GM12878 (cell line): Measurements from ENCODE around the gene SACM1L. TPM values are rescaled to one million over a fixed set of nuclear protein-coding genes. Genes with fewer than 3 reads are reported as not detected.

ENCODE experiments used
- ATAC-seq: fragments of 200-7000 bp; cut with Tn5 transposase; 3 replicates; pipeline ENCODE4 v1.9.1; 2020; ENCODE audit warnings: mild to moderate bottlenecking, moderate library complexity
- BruUV-seq: library from RNA; stranded (reverse); fragments of 400-500 nt; replicated peaks from 2 replicates; lab custom pipeline; 2021; lab: Mats Ljungman, UMichigan
- CTCF ChIA-PET: fragments of 300-600 bp; sonication (Branson Sonifier 250); formaldehyde crosslinking; extraction: SDS; loops from one replicate; lab custom pipeline; 2021; ENCODE audit warnings: inconsistent platforms; lab: Yijun Ruan, JAX
- POLR2A ChIA-PET: fragments of 350-600 bp; formaldehyde crosslinking; extraction: SDS; loops from one replicate; lab custom pipeline; 2021; ENCODE audit warnings: inconsistent platforms; lab: Charles Lee
- RAD21 ChIA-PET: fragments of 300-600 bp; sonication (Branson Sonifier 250); formaldehyde crosslinking; loops from one replicate; lab custom pipeline; 2023; ENCODE audit warnings: antibody characterized with exemption; ENCODE audit not compliant: unreplicated experiment; lab: Charles Lee
- SMC1A ChIA-PET: fragments of 300-600 bp; sonication (Branson Sonifier 250); formaldehyde crosslinking; loops from one replicate; lab custom pipeline; 2023; ENCODE audit not compliant: unreplicated experiment, uncharacterized antibody; lab: Charles Lee
- DNase-seq: peaks from one replicate; pipeline ENCODE4 v3.0.0-alpha.2; 2011; ENCODE audit warnings: low read depth, low spot score
- FAIRE-seq: peaks from 3 replicates; lab custom pipeline; 2011; peaks lifted over from hg19 to GRCh38; lab: Jason Lieb, UNC
- H2AFZ ChIP-seq: 2 replicates; pipeline ENCODE4 v1.6.0; 2011; ENCODE audit warnings: low read depth, low read length, control low read depth; ENCODE audit not compliant: control insufficient read depth
- H3K27ac ChIP-seq: 2 replicates; pipeline ENCODE4 v1.5.1; 2011; ENCODE audit warnings: control low read depth; ENCODE audit not compliant: control insufficient read depth, insufficient read depth
- H3K27me3 ChIP-seq, 2 experiments: replicated peaks in 1 of 2; 2 replicates each; pipeline versions ENCODE4 v1.6.0 to v1.6.1; 2011; ENCODE audit warnings: low read length in 1 of 2; ENCODE audit not compliant: control insufficient read depth in 2 of 2, insufficient read depth in 2 of 2
- H3K36me3 ChIP-seq, 2 experiments: 2 replicates each; pipeline ENCODE4 v1.5.1; 2011; ENCODE audit warnings: low read length in 1 of 2; ENCODE audit not compliant: control insufficient read depth in 2 of 2, insufficient read depth in 2 of 2
- H3K4me1 ChIP-seq: 2 replicates; pipeline ENCODE4 v1.6.1; 2011; ENCODE audit warnings: mild to moderate bottlenecking, low read length, moderate library complexity, mixed read lengths; ENCODE audit not compliant: control insufficient read depth, insufficient read depth
- H3K4me2 ChIP-seq: 2 replicates; pipeline ENCODE4 v1.6.0; 2011; ENCODE audit warnings: control low read depth; ENCODE audit not compliant: control insufficient read depth, insufficient read depth
- H3K4me3 ChIP-seq: fragments of 200-600 bp; sonication (generic); 2 replicates; pipeline ENCODE4 v1.5.1; 2016
- H3K79me2 ChIP-seq: 2 replicates; pipeline ENCODE4 v1.6.0; 2011; ENCODE audit warnings: low read length; ENCODE audit not compliant: control insufficient read depth, insufficient read depth
- H3K9ac ChIP-seq: 2 replicates; pipeline ENCODE4 v1.8.0; 2011; ENCODE audit warnings: low read length, control low read depth, mixed read lengths; ENCODE audit not compliant: control insufficient read depth, insufficient read depth
- H3K9me3 ChIP-seq: replicated peaks from 3 replicates; pipeline ENCODE4 v1.5.1; 2011; ENCODE audit warnings: mild to moderate bottlenecking, low read length; ENCODE audit not compliant: control insufficient read depth, insufficient read depth
- H4K20me1 ChIP-seq: 2 replicates; pipeline ENCODE4 v1.6.0; 2011; ENCODE audit not compliant: control insufficient read depth, insufficient read depth
- ATF7 ChIP-seq: fragments of 450-650 bp; IDR thresholded peaks from 2 replicates; pipeline ENCODE4 v1.6.1; 2016; ENCODE audit warnings: low read depth, mild to moderate bottlenecking
- CBX5 ChIP-seq: sonication (generic); IDR thresholded peaks from 2 replicates; pipeline ENCODE4 v1.6.1; 2016; ENCODE audit warnings: low read depth, moderate library complexity, mild to moderate bottlenecking, inconsistent platforms
- EZH2 ChIP-seq: IDR thresholded peaks from 2 replicates; pipeline ENCODE4 v1.6.1; 2012; ENCODE audit warnings: low read depth, mild to moderate bottlenecking, control low read depth, inconsistent platforms, low read length, borderline replicate concordance; ENCODE audit not compliant: control insufficient read depth
- HDAC2 ChIP-seq: fragments of 200-600 bp; sonication (generic); IDR thresholded peaks from 2 replicates; pipeline ENCODE4 v1.6.1; 2017
- LARP7 ChIP-seq: fragments of 450-650 bp; IDR thresholded peaks from 2 replicates; pipeline ENCODE4 v1.6.1; 2017; ENCODE audit warnings: mild to moderate bottlenecking
- PML ChIP-seq: IDR thresholded peaks from 2 replicates; pipeline ENCODE4 v1.6.1; 2012; ENCODE audit warnings: low read length, inconsistent platforms
- POLR2AphosphoS2 ChIP-seq: IDR thresholded peaks from 2 replicates; pipeline ENCODE4 v1.6.1; 2011; ENCODE audit warnings: low read depth, mild to moderate bottlenecking, low read length, improper control_type of control experiment, moderate library complexity
- RAD21 ChIP-seq: IDR thresholded peaks from 2 replicates; pipeline ENCODE4 v1.6.1; 2011; ENCODE audit warnings: mild to moderate bottlenecking, low read depth, low read length, moderate library complexity; ENCODE audit not compliant: insufficient read depth
- RUNX3 ChIP-seq: IDR thresholded peaks from 2 replicates; pipeline ENCODE4 v1.6.1; 2012; ENCODE audit warnings: low read length, inconsistent platforms
- SMARCA5 ChIP-seq: fragments of 450-650 bp; IDR thresholded peaks from 2 replicates; pipeline ENCODE4 v1.6.1; 2017; ENCODE audit warnings: mild to moderate bottlenecking
- SMC3 ChIP-seq: IDR thresholded peaks from 2 replicates; pipeline ENCODE4 v1.6.1; 2011; ENCODE audit warnings: low read length, improper control_type of control experiment, borderline replicate concordance
- WGBS: methylation state at CpG from one replicate; pipeline ENCODE4 v1.1.6; 2016; ENCODE audit warnings: low lambda C conversion rate; ENCODE audit not compliant: insufficient replicate concordance, insufficient coverage; ENCODE audit errors: missing lambda C conversion rate; 5-methylcytosine and 5-hydroxymethylcytosine counted together
- in situ Hi-C: fragments of 300-500 bp; cut with MboI; formaldehyde crosslinking; loops from 9 replicates; pipeline ENCODE4 v1.14.3; 2018; ENCODE audit warnings: mixed read lengths
- intact Hi-C: fragments of 100-400 bp; cut with micrococcal nuclease; formaldehyde crosslinking; loops from one replicate; pipeline ENCODE4 v1.14.2; 2022; ENCODE audit not compliant: unreplicated experiment
- polyA plus RNA-seq, 11 experiments: library from polyadenylated mRNA; depleted of rRNA in 4 of 11; unstranded in 6 of 11; stranded (reverse) in 5 of 11; fragments of >200 nt; fragmentation: Nextera tagmentation in 4 of 11; fragmentation: Illumina TruSeq in 1 of 11; extraction: Ambion mirVana in 4 of 11; extraction: Trizol in 1 of 11; gene quantifications; 1 replicate in 1 of 11; 2 replicates in 10 of 11; pipeline versions ENCODE4 v1.2.1 to v1.2.3, GENCODE V29; 2011 to 2016; ENCODE audit warnings: inconsistent platforms in 2 of 11, missing spikeins in 2 of 11, low read depth in 1 of 11
- total RNA-seq, 4 experiments: library from RNA; depleted of rRNA in 3 of 4; stranded (reverse); fragments of >200 nt in 3 of 4; fragmentation: Illumina TruSeq in 1 of 4; extraction: Trizol in 1 of 4; gene quantifications; 2 replicates each; pipeline versions ENCODE4 v1.2.1 to v1.2.3, GENCODE V29; 2013 to 2021
- TF ChIP-seq, protein P1 (sequence below): fragments of 450-650 bp; formaldehyde crosslinking; IDR thresholded peaks from 2 replicates; pipeline ENCODE4 v1.4.0; 2020; ENCODE audit warnings: mild to moderate bottlenecking, moderate library complexity
- TF ChIP-seq, protein P2 (sequence below): fragments of 450-650 bp; IDR thresholded peaks from 2 replicates; pipeline ENCODE4 v1.6.1; 2016; ENCODE audit warnings: mild to moderate bottlenecking, moderate library complexity, borderline replicate concordance
- TF ChIP-seq, protein P3 (sequence below): IDR thresholded peaks from 2 replicates; pipeline ENCODE4 v1.6.1; 2011; ENCODE audit warnings: low read depth, mild to moderate bottlenecking, low read length, moderate library complexity, borderline replicate concordance; ENCODE audit errors: extremely low read depth

SACM1L gene
- total and polyA plus RNA-seq, 10 of the 15 experiments (the other 5 are each of a cell fraction or from before 2014, with no cell fraction given), result 16.5 to 48.3 (median 28.9) TPM

DNA sequence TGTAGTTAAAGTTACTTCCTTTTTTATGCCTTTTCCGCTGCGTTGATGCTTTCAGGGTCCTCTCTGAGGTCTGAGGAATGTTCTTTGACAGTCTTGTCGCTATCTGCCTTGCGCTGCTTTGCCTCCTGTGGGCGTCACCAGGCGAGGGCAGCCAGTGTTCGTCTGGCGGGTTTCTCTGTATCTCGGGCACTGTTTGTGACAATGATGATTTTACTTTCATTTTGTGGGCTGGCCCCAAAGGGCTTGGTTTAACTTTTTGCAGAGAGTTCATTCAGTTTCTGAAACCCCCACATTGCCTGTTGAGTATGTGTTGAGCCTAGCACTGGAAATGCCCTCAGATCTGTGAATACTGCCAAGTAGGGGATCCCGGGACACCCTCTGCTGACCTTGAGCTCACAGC is 24.6 kb upstream of the SACM1L start (continued):
- TF ChIP-seq, protein P1, sequence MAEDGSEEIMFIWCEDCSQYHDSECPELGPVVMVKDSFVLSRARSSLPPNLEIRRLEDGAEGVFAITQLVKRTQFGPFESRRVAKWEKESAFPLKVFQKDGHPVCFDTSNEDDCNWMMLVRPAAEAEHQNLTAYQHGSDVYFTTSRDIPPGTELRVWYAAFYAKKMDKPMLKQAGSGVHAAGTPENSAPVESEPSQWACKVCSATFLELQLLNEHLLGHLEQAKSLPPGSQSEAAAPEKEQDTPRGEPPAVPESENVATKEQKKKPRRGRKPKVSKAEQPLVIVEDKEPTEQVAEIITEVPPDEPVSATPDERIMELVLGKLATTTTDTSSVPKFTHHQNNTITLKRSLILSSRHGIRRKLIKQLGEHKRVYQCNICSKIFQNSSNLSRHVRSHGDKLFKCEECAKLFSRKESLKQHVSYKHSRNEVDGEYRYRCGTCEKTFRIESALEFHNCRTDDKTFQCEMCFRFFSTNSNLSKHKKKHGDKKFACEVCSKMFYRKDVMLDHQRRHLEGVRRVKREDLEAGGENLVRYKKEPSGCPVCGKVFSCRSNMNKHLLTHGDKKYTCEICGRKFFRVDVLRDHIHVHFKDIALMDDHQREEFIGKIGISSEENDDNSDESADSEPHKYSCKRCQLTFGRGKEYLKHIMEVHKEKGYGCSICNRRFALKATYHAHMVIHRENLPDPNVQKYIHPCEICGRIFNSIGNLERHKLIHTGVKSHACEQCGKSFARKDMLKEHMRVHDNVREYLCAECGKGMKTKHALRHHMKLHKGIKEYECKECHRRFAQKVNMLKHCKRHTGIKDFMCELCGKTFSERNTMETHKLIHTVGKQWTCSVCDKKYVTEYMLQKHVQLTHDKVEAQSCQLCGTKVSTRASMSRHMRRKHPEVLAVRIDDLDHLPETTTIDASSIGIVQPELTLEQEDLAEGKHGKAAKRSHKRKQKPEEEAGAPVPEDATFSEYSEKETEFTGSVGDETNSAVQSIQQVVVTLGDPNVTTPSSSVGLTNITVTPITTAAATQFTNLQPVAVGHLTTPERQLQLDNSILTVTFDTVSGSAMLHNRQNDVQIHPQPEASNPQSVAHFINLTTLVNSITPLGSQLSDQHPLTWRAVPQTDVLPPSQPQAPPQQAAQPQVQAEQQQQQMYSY (CRISPR knock-in tag), result no peak
- TF ChIP-seq POLR2AphosphoS2 (no peak), PML (no peak), HDAC2 (no peak), ATF7 (0 out of 2 replicates have a peak, but pooled peaks have one; percentile 28), LARP7 (no peak), EZH2 (no peak), CBX5 (no peak)

DNA sequence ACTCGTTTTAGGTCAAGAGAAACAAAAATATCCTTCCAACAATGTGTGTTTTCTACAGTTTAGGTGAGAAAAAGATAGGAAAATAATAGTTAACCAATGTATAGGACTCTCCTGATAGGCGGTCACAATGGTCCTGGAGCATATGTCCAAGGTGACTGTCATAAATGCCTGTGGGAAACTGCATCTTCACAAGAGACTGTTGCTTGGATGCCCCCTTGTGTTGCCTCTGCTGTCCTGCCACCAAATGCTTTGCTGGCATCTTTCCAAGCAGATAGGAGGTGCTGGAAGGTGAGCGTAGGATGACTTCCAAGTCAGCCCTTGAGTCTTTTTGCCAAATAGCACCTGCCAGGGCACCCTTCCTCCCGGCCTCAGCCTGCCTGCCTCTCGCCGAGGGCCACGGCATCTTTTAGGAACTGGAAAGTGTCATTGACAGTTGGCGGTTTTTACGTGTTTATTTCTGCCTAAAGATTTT is 24.1 kb upstream of the SACM1L start:
- H3K9me3 ChIP-seq, result no peaks in the 10 kb centered on the region
- no peaks in the 10 kb centered on the region for H3K27me3 ChIP-seq
- FAIRE-seq (no peak), DNase-seq (peak; percentile 25), ATAC-seq (peak; percentile 67)
- no peak overlapping the region for H2AFZ ChIP-seq
- H3K4me2 ChIP-seq, result peak overlapping the region; percentile 86
- peaks cover 18 to 30% of the 10 kb centered on the region in 2 experiments; a peak in 3 of 4 replicates for H3K36me3 ChIP-seq
- no TSS peak for BruUV-seq
- intact Hi-C loops (loop anchor here (10.0 kb wide), 1 partner anchor 450 kb away; no protein-coding TSS in a partner anchor), in situ Hi-C loops (loop anchor here (10.0 kb wide), 1 partner anchor 440 kb away; the partner anchor contains the start of gene TMEM158)
- peak overlapping the region; percentile 32; the same call in 1 of the 2 replicates for H3K9ac ChIP-seq
- WGBS, result 87% methylated on average over 9 of the region's 9 CpGs
- ChIA-PET RAD21 (interaction anchor here (1.5 kb wide), 2 partner anchors 11 to 68 kb away, joined by 4 to 5 read pairs; no protein-coding TSS in a partner anchor), POLR2A (no interaction called here), SMC1A (interaction anchor here (1.7 to 4.0 kb wide), 3 partner anchors 9 to 155 kb away, joined by 5 to 14 read pairs (median 11); no protein-coding TSS in a partner anchor), CTCF (interaction anchor here (1.3 to 13.5 kb wide), 6 partner anchors 10 to 155 kb away, joined by 3 to 259 read pairs (median 4); no protein-coding TSS in a partner anchor)
- peaks cover 16% of the 10 kb centered on the region for H3K4me1 ChIP-seq
- no peak overlapping the region for H3K4me3 ChIP-seq
- H3K27ac ChIP-seq, result peak overlapping the region; percentile 66
- peaks cover 8% of the 10 kb centered on the region for H3K79me2 ChIP-seq
- H4K20me1 ChIP-seq, result peaks cover 4% of the 10 kb centered on the region; the same call in 1 of the 2 replicates
- TF ChIP-seq RUNX3, result 0 out of 2 replicates have a peak, but pooled peaks have one; percentile 8
- TF ChIP-seq, protein P2, sequence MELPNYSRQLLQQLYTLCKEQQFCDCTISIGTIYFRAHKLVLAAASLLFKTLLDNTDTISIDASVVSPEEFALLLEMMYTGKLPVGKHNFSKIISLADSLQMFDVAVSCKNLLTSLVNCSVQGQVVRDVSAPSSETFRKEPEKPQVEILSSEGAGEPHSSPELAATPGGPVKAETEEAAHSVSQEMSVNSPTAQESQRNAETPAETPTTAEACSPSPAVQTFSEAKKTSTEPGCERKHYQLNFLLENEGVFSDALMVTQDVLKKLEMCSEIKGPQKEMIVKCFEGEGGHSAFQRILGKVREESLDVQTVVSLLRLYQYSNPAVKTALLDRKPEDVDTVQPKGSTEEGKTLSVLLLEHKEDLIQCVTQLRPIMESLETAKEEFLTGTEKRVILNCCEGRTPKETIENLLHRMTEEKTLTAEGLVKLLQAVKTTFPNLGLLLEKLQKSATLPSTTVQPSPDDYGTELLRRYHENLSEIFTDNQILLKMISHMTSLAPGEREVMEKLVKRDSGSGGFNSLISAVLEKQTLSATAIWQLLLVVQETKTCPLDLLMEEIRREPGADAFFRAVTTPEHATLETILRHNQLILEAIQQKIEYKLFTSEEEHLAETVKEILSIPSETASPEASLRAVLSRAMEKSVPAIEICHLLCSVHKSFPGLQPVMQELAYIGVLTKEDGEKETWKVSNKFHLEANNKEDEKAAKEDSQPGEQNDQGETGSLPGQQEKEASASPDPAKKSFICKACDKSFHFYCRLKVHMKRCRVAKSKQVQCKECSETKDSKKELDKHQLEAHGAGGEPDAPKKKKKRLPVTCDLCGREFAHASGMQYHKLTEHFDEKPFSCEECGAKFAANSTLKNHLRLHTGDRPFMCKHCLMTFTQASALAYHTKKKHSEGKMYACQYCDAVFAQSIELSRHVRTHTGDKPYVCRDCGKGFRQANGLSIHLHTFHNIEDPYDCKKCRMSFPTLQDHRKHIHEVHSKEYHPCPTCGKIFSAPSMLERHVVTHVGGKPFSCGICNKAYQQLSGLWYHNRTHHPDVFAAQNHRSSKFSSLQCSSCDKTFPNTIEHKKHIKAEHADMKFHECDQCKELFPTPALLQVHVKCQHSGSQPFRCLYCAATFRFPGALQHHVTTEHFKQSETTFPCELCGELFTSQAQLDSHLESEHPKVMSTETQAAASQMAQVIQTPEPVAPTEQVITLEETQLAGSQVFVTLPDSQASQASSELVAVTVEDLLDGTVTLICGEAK, result no peak
- TF ChIP-seq RAD21, result peak; percentile 62
- peak; percentile 36; the same call in 1 of the 2 replicates for TF ChIP-seq SMC3
- peak; percentile 24; the same call in 1 of the 2 replicates for TF ChIP-seq SMARCA5
- TF ChIP-seq, protein P3, sequence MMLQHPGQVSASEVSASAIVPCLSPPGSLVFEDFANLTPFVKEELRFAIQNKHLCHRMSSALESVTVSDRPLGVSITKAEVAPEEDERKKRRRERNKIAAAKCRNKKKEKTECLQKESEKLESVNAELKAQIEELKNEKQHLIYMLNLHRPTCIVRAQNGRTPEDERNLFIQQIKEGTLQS, result no peak
